Vagina (tissue), 2 donors: ENCODE measurements around the gene TMEM63B.

Experiments
- POLR2A ChIP-seq, 2 donors: fragments of 450-650 bp; IDR thresholded peaks; one replicate each; pipeline ENCODE4 v1.6.1; 2017; ENCODE audit warnings: antibody characterized with exemption in 2 of 2, mild to moderate bottlenecking in 2 of 2, moderate library complexity in 2 of 2
- TF ChIP-seq, protein P1 (sequence below), 3 experiments: fragments of 450-650 bp in 2 of 3; fragments of 200-600 bp in 1 of 3; sonication (generic) in 1 of 3; IDR thresholded peaks; one replicate each; pipeline ENCODE4 v1.5.1; 2017 to 2019; ENCODE audit warnings: antibody characterized with exemption in 3 of 3, mild to moderate bottlenecking in 2 of 3, moderate library complexity in 2 of 3

DNA sequence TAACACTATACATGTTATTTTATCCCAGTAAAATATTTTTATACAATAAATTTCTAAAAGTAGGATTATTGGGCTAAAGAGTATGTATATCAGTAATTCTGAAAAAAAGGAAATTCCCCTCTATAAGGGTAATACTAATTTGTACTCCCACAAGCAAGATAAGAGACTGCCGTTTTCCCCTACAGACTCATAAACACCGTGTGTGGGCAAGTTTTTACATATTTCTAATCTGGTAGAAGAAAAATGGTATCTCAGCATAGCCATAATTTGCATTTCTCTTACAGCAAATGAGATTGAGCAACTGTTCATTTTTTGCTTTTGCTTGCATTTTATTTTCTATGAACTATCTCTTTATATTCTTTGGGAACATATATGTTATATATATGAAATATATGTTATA is 63.4 kb downstream of the TMEM63B start:
- TF ChIP-seq, protein P1, sequence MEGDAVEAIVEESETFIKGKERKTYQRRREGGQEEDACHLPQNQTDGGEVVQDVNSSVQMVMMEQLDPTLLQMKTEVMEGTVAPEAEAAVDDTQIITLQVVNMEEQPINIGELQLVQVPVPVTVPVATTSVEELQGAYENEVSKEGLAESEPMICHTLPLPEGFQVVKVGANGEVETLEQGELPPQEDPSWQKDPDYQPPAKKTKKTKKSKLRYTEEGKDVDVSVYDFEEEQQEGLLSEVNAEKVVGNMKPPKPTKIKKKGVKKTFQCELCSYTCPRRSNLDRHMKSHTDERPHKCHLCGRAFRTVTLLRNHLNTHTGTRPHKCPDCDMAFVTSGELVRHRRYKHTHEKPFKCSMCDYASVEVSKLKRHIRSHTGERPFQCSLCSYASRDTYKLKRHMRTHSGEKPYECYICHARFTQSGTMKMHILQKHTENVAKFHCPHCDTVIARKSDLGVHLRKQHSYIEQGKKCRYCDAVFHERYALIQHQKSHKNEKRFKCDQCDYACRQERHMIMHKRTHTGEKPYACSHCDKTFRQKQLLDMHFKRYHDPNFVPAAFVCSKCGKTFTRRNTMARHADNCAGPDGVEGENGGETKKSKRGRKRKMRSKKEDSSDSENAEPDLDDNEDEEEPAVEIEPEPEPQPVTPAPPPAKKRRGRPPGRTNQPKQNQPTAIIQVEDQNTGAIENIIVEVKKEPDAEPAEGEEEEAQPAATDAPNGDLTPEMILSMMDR (IDR thresholded peaks at IDR 0.05) = no peak
- TF ChIP-seq POLR2A (IDR thresholded peaks at IDR 0.05) = no peak
